BLaER1 treated with 17β-estradiol and CSF1 and Interleukin-3, amounts not matched to agents 10 nM and 100 nM (cell line): ENCODE data around the gene NT5DC1.

ENCODE experiments used
- H3K27ac ChIP-seq, 11 experiments: shearing (Covaris generic); formaldehyde crosslinking; 2 replicates each; pipeline ENCODE4 v1.8.1; 2022
- H3K27me3 ChIP-seq, 11 experiments: shearing (Covaris generic); formaldehyde crosslinking; 2 replicates each; pipeline ENCODE4 v1.8.1; 2022
- H3K36me3 ChIP-seq, 11 experiments: shearing (Covaris generic); formaldehyde crosslinking; 2 replicates each; pipeline ENCODE4 v1.8.1; 2022
- H3K4me1 ChIP-seq, 10 experiments: shearing (Covaris generic); formaldehyde crosslinking; 2 replicates each; pipeline ENCODE4 v1.8.1; 2022
- H3K4me2 ChIP-seq, 11 experiments: shearing (Covaris generic); formaldehyde crosslinking; 2 replicates each; pipeline ENCODE4 v1.8.1; 2022
- H3K4me3 ChIP-seq, 10 experiments: shearing (Covaris generic); formaldehyde crosslinking; 2 replicates each; pipeline ENCODE4 v1.8.1; 2022
- H3K9ac ChIP-seq, 11 experiments: shearing (Covaris generic); formaldehyde crosslinking; 2 replicates each; pipeline ENCODE4 v1.8.1; 2022
- H3K9me3 ChIP-seq, 11 experiments: shearing (Covaris generic); formaldehyde crosslinking; replicated peaks in 1 of 11; 2 replicates each; pipeline ENCODE4 v1.8.1; 2022
- H4K20me1 ChIP-seq, 11 experiments: shearing (Covaris generic); formaldehyde crosslinking; 2 replicates each; pipeline ENCODE4 v1.8.1; 2022
- Cebpa-rat ChIP-seq, 11 experiments: shearing (Covaris generic); IDR thresholded peaks; 2 replicates each; pipeline ENCODE4 v1.8.1; 2022

NT5DC1 gene

DNA sequence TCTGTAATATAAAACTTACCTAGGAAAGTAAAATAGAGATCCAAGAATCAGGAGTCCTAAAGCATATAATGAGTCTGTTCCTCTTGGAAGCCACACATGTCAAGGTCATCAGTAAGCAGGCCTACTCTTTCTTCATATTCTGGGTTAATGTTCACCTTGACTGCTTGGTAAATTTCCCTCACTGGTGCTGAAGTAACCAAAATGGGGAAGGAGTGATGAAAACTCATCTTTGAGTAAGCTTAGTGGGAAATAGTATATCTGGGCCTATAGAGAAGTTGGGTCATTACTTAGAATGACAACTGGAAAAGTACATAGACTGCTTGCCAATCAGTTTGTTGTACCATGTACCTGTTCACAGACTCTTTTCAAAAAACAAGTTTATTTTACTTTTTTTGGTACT, 146.6 kb downstream of the NT5DC1 start:
- Histone ChIP-seq H3K27ac (no peak overlapping the region), H3K9ac (no peak overlapping the region), H3K4me3 (no peak overlapping the region), H3K9me3 (no peaks in the 10 kb centered on the region), H3K36me3 (peaks cover 0 to 18% (median 6%) of the 10 kb centered on the region in 11 experiments; a peak in 11 of 22 replicates), H3K4me2 (no peak overlapping the region), H3K4me1 (peaks cover 21 to 32% (median 28%) of the 10 kb centered on the region in 10 experiments), H3K27me3 (no peaks in the 10 kb centered on the region), H4K20me1 (peaks cover 0 to 9% (median 0%) of the 10 kb centered on the region in 11 experiments; a peak in 4 of 22 replicates)
- no peak for TF ChIP-seq Cebpa-rat (IDR thresholded peaks at IDR 0.05)

- H3K4me3 ChIP-seq = no peak overlapping the region
- no peak overlapping the region for H3K9ac ChIP-seq
- peaks cover 0 to 18% (median 7%) of the 10 kb centered on the region in 11 experiments; a peak in 11 of 22 replicates for H3K36me3 ChIP-seq
- H3K4me2 ChIP-seq = no peak overlapping the region
- no peaks in the 10 kb centered on the region for H3K27me3 ChIP-seq
- H3K27ac ChIP-seq = no peak overlapping the region
- H3K4me1 ChIP-seq = peaks cover 31 to 42% (median 38%) of the 10 kb centered on the region in 10 experiments
- H3K9me3 ChIP-seq = no peaks in the 10 kb centered on the region
- H4K20me1 ChIP-seq = peaks cover 0 to 9% (median 0%) of the 10 kb centered on the region in 11 experiments; a peak in 4 of 22 replicates
- no peak for TF ChIP-seq Cebpa-rat (IDR thresholded peaks at IDR 0.05)
These were observed 147.9 kb downstream of the NT5DC1 start for GRCh38 chr6:116248577-116248976.

- Histone ChIP-seq H3K36me3 (peaks cover 0 to 13% (median 6%) of the 10 kb centered on the region in 11 experiments; a peak in 7 of 22 replicates), H3K9me3 (no peaks in the 10 kb centered on the region), H3K4me3 (peak overlapping the region in 9 of 10 experiments; percentile 11 to 98 (median 49); a peak in 7 of 20 replicates), H4K20me1 (peaks cover 0 to 9% (median 0%) of the 10 kb centered on the region in 11 experiments; a peak in 4 of 22 replicates), H3K27me3 (no peaks in the 10 kb centered on the region), H3K4me1 (peaks cover 42 to 58% (median 51%) of the 10 kb centered on the region in 10 experiments), H3K4me2 (peak overlapping the region; percentile 85 to 99 (median 95)), H3K27ac (no peak overlapping the region), H3K9ac (peak overlapping the region in 4 of 11 experiments; percentile 1 to 32 (median 30); a peak in 2 of 22 replicates)
- TF ChIP-seq Cebpa-rat (IDR thresholded peaks at IDR 0.05) = no peak
These were observed 151.1 kb downstream of the NT5DC1 start for GRCh38 chr6:116251568-116252384.

GRCh38 chr6:116253188-116253504, 152.5 kb downstream of the NT5DC1 start:
- Histone ChIP-seq H4K20me1 (peaks cover 0 to 9% (median 0%) of the 10 kb centered on the region in 11 experiments; a peak in 4 of 22 replicates), H3K9me3 (no peaks in the 10 kb centered on the region), H3K27ac (peak overlapping the region; percentile 86 to 94 (median 92); a peak in 21 of 22 replicates), H3K4me1 (peaks cover 42 to 58% (median 51%) of the 10 kb centered on the region in 10 experiments), H3K27me3 (no peaks in the 10 kb centered on the region), H3K4me3 (peak overlapping the region; percentile 89 to 98 (median 96)), H3K36me3 (peaks cover 0 to 13% (median 6%) of the 10 kb centered on the region in 11 experiments; a peak in 8 of 22 replicates), H3K9ac (peak overlapping the region; percentile 85 to 93 (median 90)), H3K4me2 (peak overlapping the region; percentile 85 to 99 (median 95))
- TF ChIP-seq Cebpa-rat (IDR thresholded peaks at IDR 0.05) = no peak

DNA sequence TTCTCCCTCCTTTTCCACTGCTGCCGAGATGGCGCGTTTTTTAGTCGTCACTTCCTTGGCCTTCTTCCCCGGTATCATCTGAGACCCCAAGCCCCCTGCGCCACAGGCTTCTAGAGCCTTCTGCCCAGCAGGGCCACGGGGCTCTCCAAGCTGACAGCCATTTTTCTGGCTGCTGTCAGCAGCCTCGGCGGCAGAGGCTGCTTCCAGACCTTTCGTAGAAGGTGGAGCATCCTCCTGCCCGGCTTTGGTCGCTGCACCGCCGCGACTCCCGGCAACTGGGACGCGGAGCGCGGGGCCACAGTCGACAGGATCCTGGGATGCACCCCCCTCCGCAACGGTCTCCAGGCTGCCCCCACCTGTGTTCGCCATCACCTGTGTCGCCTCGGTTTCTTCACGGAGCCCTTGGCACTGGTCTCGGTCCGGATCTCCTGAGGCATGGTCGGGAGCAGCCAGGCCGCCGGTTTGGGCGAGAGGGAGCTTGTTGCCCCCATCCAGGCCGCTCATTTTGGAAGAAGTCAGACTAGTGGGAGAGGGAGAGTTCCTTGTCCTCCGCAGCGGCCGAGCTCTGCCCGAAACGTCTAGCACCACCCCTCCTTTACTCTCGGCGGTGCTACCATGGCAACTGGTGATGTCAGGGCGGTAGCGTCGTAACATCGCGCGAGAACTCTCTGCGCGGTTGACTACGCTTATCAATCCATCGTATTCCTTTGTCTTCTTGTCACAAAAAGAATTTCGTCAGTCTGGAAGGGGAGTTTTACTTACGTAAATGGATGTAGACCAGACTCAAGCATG, 153.0 kb downstream of the NT5DC1 start, which contains the start of gene TSPYL4:
Gene TSPYL4, minus strand, starts transcription at position 571 of the 792 bp plus-strand sequence. Its CDS starts 67 bp downstream, at position 504.
- H3K4me3 ChIP-seq = peak within 1 kb of the TSS; percentile 89 to 98 (median 96)
- TF ChIP-seq Cebpa-rat (IDR thresholded peaks at IDR 0.05) = no peak
- peaks cover 0 to 9% (median 0%) of the 10 kb centered on the region in 11 experiments; a peak in 4 of 22 replicates for H4K20me1 ChIP-seq
- H3K27ac ChIP-seq = peak within 1 kb of the TSS; percentile 86 to 94 (median 92)
- no peaks in the 10 kb centered on the region for H3K27me3 ChIP-seq
- H3K9ac ChIP-seq = peak within 1 kb of the TSS; percentile 85 to 93 (median 90)
- H3K4me2 ChIP-seq = peak within 1 kb of the TSS; percentile 87 to 99 (median 95)
- H3K4me1 ChIP-seq = peaks cover 42 to 58% (median 51%) of the 10 kb centered on the region in 10 experiments
- no peaks in the 10 kb centered on the region for H3K9me3 ChIP-seq
- peaks cover 1 to 17% (median 9%) of the 10 kb centered on the region in 11 experiments; a peak in 12 of 22 replicates for H3K36me3 ChIP-seq

GRCh38 chr6:116254297-116255056, 153.8 kb downstream of the NT5DC1 start:
- no peaks in the 10 kb centered on the region for H3K27me3 ChIP-seq
- 0 out of 22 replicates have a peak, but pooled peaks cover 0 to under 1% (median 0%) of the 10 kb centered on the region in 11 experiments for H3K9me3 ChIP-seq
- H4K20me1 ChIP-seq = peaks cover 0 to 9% (median 0%) of the 10 kb centered on the region in 11 experiments; a peak in 4 of 22 replicates
- peak overlapping the region; percentile 83 to 98 (median 94) for H3K4me2 ChIP-seq
- TF ChIP-seq Cebpa-rat (IDR thresholded peaks at IDR 0.05) = no peak
- H3K9ac ChIP-seq = peak overlapping the region; percentile 85 to 93 (median 90)
- H3K27ac ChIP-seq = peak overlapping the region; percentile 86 to 94 (median 92)
- H3K4me3 ChIP-seq = peak overlapping the region; percentile 89 to 98 (median 96)
- peaks cover 4 to 22% (median 14%) of the 10 kb centered on the region in 11 experiments; a peak in 13 of 22 replicates for H3K36me3 ChIP-seq
- peaks cover 42 to 56% (median 50%) of the 10 kb centered on the region in 10 experiments for H3K4me1 ChIP-seq

DNA sequence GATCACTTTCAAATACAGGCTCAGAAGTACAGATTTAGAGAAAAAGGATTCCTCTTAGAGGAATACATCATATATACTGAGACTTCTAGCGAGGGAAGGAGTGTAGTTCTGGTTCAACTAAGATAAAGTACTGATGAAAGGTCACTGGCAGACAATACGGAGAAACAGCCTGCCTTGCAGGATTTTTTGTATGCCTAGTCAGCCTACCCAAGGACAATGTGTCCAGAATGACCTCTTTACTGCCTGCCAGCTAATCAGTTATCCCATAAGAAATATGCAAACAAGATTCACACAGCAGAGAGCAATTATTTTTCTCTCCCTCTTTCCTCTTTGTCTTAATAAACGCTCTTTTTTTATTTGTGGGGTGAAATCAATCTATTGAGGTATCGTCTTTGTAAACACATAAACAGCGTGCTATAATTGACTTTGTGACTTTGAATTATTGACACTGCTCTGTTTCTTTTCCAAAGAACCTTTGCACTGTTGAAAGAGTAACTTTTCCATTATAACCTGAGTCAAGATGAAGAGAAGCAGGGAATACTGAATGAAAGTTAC, 154.7 kb downstream of the NT5DC1 start:
- no peaks in the 10 kb centered on the region for H3K27me3 ChIP-seq
- H3K4me3 ChIP-seq = peak overlapping the region in 7 of 10 experiments; percentile 89 to 98 (median 94); a peak in 8 of 20 replicates
- peak overlapping the region; percentile 83 to 98 (median 94); a peak in 21 of 22 replicates for H3K4me2 ChIP-seq
- H3K27ac ChIP-seq = peak overlapping the region in 5 of 11 experiments; percentile 88 to 93 (median 93); a peak in 11 of 22 replicates
- H3K9me3 ChIP-seq = peaks cover 0 to 7% (median 0%) of the 10 kb centered on the region in 11 experiments; a peak in 3 of 22 replicates
- no peak for TF ChIP-seq Cebpa-rat (IDR thresholded peaks at IDR 0.05)
- H3K4me1 ChIP-seq = peaks cover 38 to 47% (median 43%) of the 10 kb centered on the region in 10 experiments
- peaks cover 0 to 9% (median 0%) of the 10 kb centered on the region in 11 experiments; a peak in 4 of 22 replicates for H4K20me1 ChIP-seq
- H3K36me3 ChIP-seq = peaks cover 4 to 30% (median 17%) of the 10 kb centered on the region in 11 experiments; a peak in 14 of 22 replicates
- peak overlapping the region in 10 of 11 experiments; percentile 85 to 93 (median 91); a peak in 17 of 22 replicates for H3K9ac ChIP-seq
